ENCODE data around the gene CARS2.

GRCh38 chr13:110657196-110657595 is 48.7 kb downstream of the CARS2 start:
- TF ChIP-seq EZH2phosphoT487 (conservative IDR thresholded peaks at IDR 0.05; ENCODE audit: low read length) (no peak), CTCF (IDR thresholded peaks at IDR 0.05; ENCODE audit: insufficient read depth, low read length, poor library complexity, severe bottlenecking) (no peak)
